Cardiac fibroblast (primary cell): ENCODE measurements around the gene DCN.

Experiments used
- DNase-seq, 2 donors: peaks; one replicate each; pipeline versions ENCODE4 v3.0.0 to v3.0.0-alpha.2; 2010; ENCODE audit warnings: low read depth in 2 of 2
- H3K4me3 ChIP-seq, 2 donors: replicated peaks in 1 of 2; 1 replicate in 1 of 2; 2 replicates in 1 of 2; pipeline ENCODE4 v1.5.1; 2011; ENCODE audit warnings: low read depth in 2 of 2, low read length in 2 of 2, mild to moderate bottlenecking in 2 of 2, moderate library complexity in 1 of 2
- CTCF ChIP-seq: IDR thresholded peaks from one replicate; pipeline ENCODE4 v1.5.1; 2011; ENCODE audit warnings: low read depth, mild to moderate bottlenecking, low read length, inconsistent platforms

Gene DCN

GRCh38 chr12:91173124-91173523, 9.5 kb downstream of the DCN start:
- DNase-seq = peak in 1 of 2 donors; percentile 41
- TF ChIP-seq CTCF = no peak
- no peak overlapping the region for H3K4me3 ChIP-seq

DNA sequence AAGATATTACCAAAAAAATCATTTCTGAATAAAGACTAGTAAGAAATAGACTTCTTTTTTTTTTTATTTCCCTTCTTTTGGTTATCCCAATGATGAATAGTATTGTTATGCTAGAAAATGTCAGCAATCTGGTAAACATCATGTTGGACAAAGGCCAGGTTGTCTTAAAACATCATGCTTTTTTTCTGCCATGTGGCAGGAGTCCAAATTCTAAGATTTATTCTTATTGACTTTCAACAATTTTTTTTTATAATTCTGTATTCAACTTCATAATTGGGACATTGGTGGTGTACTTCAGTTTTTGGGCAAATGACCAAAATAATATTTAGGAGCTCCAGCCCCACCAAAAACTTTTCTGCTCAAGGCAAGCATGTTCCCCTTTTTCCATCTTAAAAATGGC, 10.5 kb downstream of the DCN start:
- TF ChIP-seq CTCF = no peak
- H3K4me3 ChIP-seq = no peak overlapping the region
- peak; percentile 57 to 72 for DNase-seq

DNA sequence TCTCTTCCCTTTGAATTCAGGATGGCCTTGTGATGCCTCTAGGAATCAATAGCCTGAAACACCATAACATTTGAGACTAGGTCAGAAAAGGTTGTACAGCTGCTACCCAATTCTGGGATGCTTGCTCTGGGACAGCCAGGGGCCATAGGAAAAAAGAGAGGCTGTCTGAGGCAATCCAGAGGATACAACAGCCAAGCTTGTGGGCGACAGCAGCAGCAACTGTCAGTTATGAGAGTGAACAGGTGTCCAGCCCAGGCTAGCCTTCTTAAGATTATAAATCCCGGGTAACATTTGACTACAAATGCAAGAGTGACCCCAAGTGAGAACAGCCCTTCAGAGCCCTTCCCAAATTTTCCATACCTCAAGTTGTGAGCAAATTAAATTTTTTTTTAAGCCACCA, 11.1 kb downstream of the DCN start:
- no peak for DNase-seq
- H3K4me3 ChIP-seq = no peak overlapping the region
- no peak for TF ChIP-seq CTCF

- no peak overlapping the region for H3K4me3 ChIP-seq
- DNase-seq = no peak
- no peak for TF ChIP-seq CTCF
These were observed 19.5 kb downstream of the DCN start for GRCh38 chr12:91163116-91163515.

DNA sequence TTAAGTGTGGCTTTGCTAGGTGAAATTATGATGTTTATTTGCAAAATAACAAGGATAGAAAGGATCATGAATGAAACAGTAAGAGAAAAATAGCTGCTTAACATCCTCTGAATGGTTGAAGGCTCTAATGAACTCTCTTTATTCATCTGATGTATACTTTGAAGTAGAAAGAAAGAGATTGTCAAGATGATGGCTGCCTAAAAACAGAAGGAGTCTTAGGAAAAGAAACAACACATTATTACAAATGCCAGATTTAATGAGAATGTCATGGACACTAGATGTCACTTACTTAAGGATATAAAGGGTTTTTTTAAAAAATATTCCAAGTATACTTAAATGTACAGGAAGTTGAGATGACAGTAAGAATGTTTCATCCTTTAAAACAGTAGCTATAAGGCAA, 21.6 kb downstream of the DCN start:
- DNase-seq = no peak
- TF ChIP-seq CTCF = no peak
- H3K4me3 ChIP-seq = no peak overlapping the region

DNA sequence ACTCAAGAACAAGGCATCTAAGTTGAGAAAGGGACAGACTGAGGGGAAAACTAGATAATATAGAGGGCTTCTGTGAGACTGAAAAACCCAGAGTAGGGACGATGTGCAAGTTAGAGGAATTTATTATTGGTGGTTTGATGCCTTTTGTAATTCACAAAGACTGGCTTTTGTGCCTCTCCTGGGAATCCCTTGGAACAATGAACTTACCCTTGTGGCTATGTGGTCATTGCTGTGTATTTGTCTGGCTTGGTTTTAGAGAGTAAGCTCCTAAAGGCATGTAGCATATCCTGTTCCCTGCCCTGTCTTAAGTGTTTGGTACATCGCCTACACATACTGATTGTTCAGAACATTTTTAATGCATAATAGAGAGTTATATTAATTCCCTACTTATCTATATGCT, 26.6 kb downstream of the DCN start:
- no peak overlapping the region for H3K4me3 ChIP-seq
- TF ChIP-seq CTCF = no peak
- DNase-seq = peak in 1 of 2 donors; percentile 58

DNA sequence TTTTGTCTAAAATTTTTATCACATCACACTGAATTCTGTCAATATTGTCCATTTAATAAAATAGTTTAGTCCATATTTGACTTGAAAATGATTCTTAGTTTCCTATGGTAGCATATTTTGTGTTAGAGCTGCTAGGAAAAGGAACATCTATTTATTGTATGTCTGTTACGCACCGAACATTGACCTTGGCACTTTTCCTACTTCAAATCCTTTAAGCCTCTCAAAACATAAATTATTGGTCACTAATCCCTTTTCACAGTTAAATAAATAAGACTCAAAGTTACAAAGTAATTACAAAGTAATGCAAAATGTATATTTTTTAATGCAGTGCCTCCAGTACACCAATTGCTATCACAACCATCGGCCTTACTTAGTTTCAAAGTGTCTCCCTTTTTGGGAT, 28.5 kb downstream of the DCN start:
- TF ChIP-seq CTCF = no peak
- no peak overlapping the region for H3K4me3 ChIP-seq
- no peak for DNase-seq
